GM18499 (cell line): Measurements from ENCODE around the gene KIRREL1.

ENCODE experiments used
- ATAC-seq: cut with Tn5 transposase; IDR thresholded peaks from one replicate; pipeline ENCODE4 v1.9.1; 2021; ENCODE audit warnings: moderate number of reproducible peaks; ENCODE audit not compliant: insufficient read depth, unreplicated experiment

KIRREL1 gene

GRCh38 chr1:158025576-158026230, 32.3 kb downstream of the KIRREL1 start:
- no peak for ATAC-seq

- ATAC-seq: no peak
Measured at GRCh38 chr1:158026651-158027050, 33.2 kb downstream of the KIRREL1 start.

- no peak for ATAC-seq
Measured at GRCh38 chr1:158027508-158027907, 34.1 kb downstream of the KIRREL1 start.

GRCh38 chr1:158028969-158029368, 35.5 kb downstream of the KIRREL1 start:
- no peak for ATAC-seq

- ATAC-seq: no peak
Measured at GRCh38 chr1:158035014-158035413, 41.6 kb downstream of the KIRREL1 start.

- no peak for ATAC-seq
Measured at GRCh38 chr1:158035976-158036583, 42.6 kb downstream of the KIRREL1 start.

- no peak for ATAC-seq
Measured at GRCh38 chr1:158037008-158037865, 43.8 kb downstream of the KIRREL1 start.

GRCh38 chr1:158037866-158038359, 44.5 kb downstream of the KIRREL1 start:
- no peak for ATAC-seq

GRCh38 chr1:158038793-158039192, 45.3 kb downstream of the KIRREL1 start:
- ATAC-seq: no peak

- ATAC-seq: no peak
Measured at GRCh38 chr1:158039380-158039779, 45.9 kb downstream of the KIRREL1 start.

GRCh38 chr1:158040323-158040722, 46.9 kb downstream of the KIRREL1 start:
- no peak for ATAC-seq

- no peak for ATAC-seq
Measured at GRCh38 chr1:158043232-158043631, 49.8 kb downstream of the KIRREL1 start.

GRCh38 chr1:158045639-158046038, 52.2 kb downstream of the KIRREL1 start:
- no peak for ATAC-seq

- no peak for ATAC-seq
Measured at GRCh38 chr1:158046715-158047510, 53.5 kb downstream of the KIRREL1 start.

- ATAC-seq: no peak
Measured at GRCh38 chr1:158048371-158049067, 55.1 kb downstream of the KIRREL1 start.

GRCh38 chr1:158049853-158050252, 56.4 kb downstream of the KIRREL1 start:
- no peak for ATAC-seq

GRCh38 chr1:158053276-158053675, 59.8 kb downstream of the KIRREL1 start:
- ATAC-seq: no peak

- ATAC-seq: no peak
Measured at GRCh38 chr1:158054721-158055120, 61.3 kb downstream of the KIRREL1 start.

GRCh38 chr1:158055854-158056253, 62.4 kb downstream of the KIRREL1 start:
- ATAC-seq: no peak

GRCh38 chr1:158056498-158056897, 63.1 kb downstream of the KIRREL1 start:
- ATAC-seq: no peak
